OCI-LY1 (cell line): Measurements from ENCODE around the gene BAIAP2L2.

Experiments used
- H2AFZ ChIP-seq: fragments of 200-600 bp; sonication (generic), shearing (Covaris generic); 2 replicates; pipeline ENCODE4 v1.6.0; 2014; ENCODE audit warnings: antibody characterized with exemption, mild to moderate bottlenecking, low read length
- H3F3A ChIP-seq: fragments of 200-600 bp; sonication (generic), shearing (Covaris generic); 2 replicates; pipeline ENCODE4 v1.6.0; 2014; ENCODE audit warnings: mild to moderate bottlenecking, antibody characterized with exemption, low read length, moderate library complexity; ENCODE audit not compliant: insufficient read depth
- H3K27ac ChIP-seq: fragments of 200-600 bp; sonication (generic); 2 replicates; pipeline ENCODE4 v1.5.1; 2014; ENCODE audit warnings: low read length, mixed run types, mild to moderate bottlenecking, low read depth; ENCODE audit not compliant: poor library complexity, severe bottlenecking
- H3K27me3 ChIP-seq: fragments of 200-600 bp; sonication (generic); 2 replicates; pipeline ENCODE4 v1.6.0; 2014; ENCODE audit warnings: antibody characterized with exemption, mild to moderate bottlenecking, low read length, moderate library complexity; ENCODE audit not compliant: insufficient read depth
- H3K36me3 ChIP-seq: fragments of 200-600 bp; sonication (generic); 2 replicates; pipeline ENCODE4 v1.6.1; 2014; ENCODE audit warnings: mild to moderate bottlenecking, antibody characterized with exemption, low read length, moderate library complexity, mixed read lengths; ENCODE audit not compliant: insufficient read depth
- H3K4me1 ChIP-seq: fragments of 200-600 bp; sonication (generic); 2 replicates; pipeline ENCODE4 v1.5.1; 2014; ENCODE audit warnings: mild to moderate bottlenecking, low read length, moderate library complexity; ENCODE audit not compliant: insufficient read depth, severe bottlenecking
- H3K4me2 ChIP-seq: fragments of 200-600 bp; sonication (generic), shearing (Covaris generic); 2 replicates; pipeline ENCODE4 v1.6.1; 2014; ENCODE audit warnings: low read length
- H3K4me3 ChIP-seq: fragments of 200-600 bp; sonication (generic); 2 replicates; pipeline ENCODE4 v1.5.1; 2014; ENCODE audit warnings: low read length, low read depth, mild to moderate bottlenecking, mixed read lengths; ENCODE audit not compliant: poor library complexity, severe bottlenecking
- H3K79me2 ChIP-seq: fragments of 200-600 bp; shearing (Covaris generic); 2 replicates; pipeline ENCODE4 v1.6.1; 2016; ENCODE audit warnings: mixed run types, low read length, mixed read lengths; ENCODE audit not compliant: insufficient read depth
- H3K9ac ChIP-seq: fragments of 200-600 bp; sonication (generic), shearing (Covaris generic); 2 replicates; pipeline ENCODE4 v1.6.1; 2014; ENCODE audit warnings: mild to moderate bottlenecking, low read length, mixed read lengths
- H3K9me2 ChIP-seq: fragments of 200-600 bp; sonication (generic), shearing (Covaris generic); 2 replicates; pipeline ENCODE4 v1.6.1; 2014; ENCODE audit warnings: low read depth, mild to moderate bottlenecking, low read length, mixed read lengths
- H3K9me3 ChIP-seq: fragments of 200-600 bp; shearing (Covaris generic); 2 replicates; pipeline ENCODE4 v1.6.1; 2014; ENCODE audit warnings: low read length, mixed read lengths
- H4K20me1 ChIP-seq: fragments of 200-600 bp; sonication (generic), shearing (Covaris generic); 2 replicates; pipeline ENCODE4 v1.6.0; 2016; ENCODE audit warnings: mild to moderate bottlenecking, low read length; ENCODE audit not compliant: insufficient read depth
- CTCF ChIP-seq: fragments of 200-600 bp; sonication (generic), shearing (Covaris generic); IDR thresholded peaks from 2 replicates; pipeline ENCODE4 v1.5.1; 2017; ENCODE audit warnings: mild to moderate bottlenecking, antibody characterized with exemption, low read length, moderate library complexity, mixed read lengths
- EZH2 ChIP-seq: fragments of 200-600 bp; sonication (generic), shearing (Covaris generic); IDR thresholded peaks from 2 replicates; pipeline ENCODE4 v1.8.0; 2017; ENCODE audit warnings: borderline replicate concordance, mixed run types, mild to moderate bottlenecking, antibody characterized with exemption, low read length, moderate library complexity, mixed read lengths

BAIAP2L2 gene

GRCh38 chr22:38087855-38088254 lies 22.6 kb downstream of the BAIAP2L2 start:
- Histone ChIP-seq H3K4me2 (no peak overlapping the region), H3K79me2 (no peaks in the 10 kb centered on the region), H3K27me3 (no peaks in the 10 kb centered on the region), H3K36me3 (no peaks in the 10 kb centered on the region), H3F3A (no peaks in the 10 kb centered on the region), H3K27ac (no peak overlapping the region), H4K20me1 (no peaks in the 10 kb centered on the region), H3K9ac (no peak overlapping the region), H3K9me2 (no peaks in the 10 kb centered on the region), H3K4me1 (no peaks in the 10 kb centered on the region), H2AFZ (no peak overlapping the region), H3K9me3 (no peaks in the 10 kb centered on the region), H3K4me3 (no peak overlapping the region)
- no peak for TF ChIP-seq CTCF
- TF ChIP-seq EZH2, result no peak

GRCh38 chr22:38086942-38087341 lies 23.5 kb downstream of the BAIAP2L2 start:
- no peaks in the 10 kb centered on the region for H4K20me1 ChIP-seq
- TF ChIP-seq EZH2, result no peak
- no peak for TF ChIP-seq CTCF
- no peaks in the 10 kb centered on the region for H3K9me3 ChIP-seq
- H3K9ac ChIP-seq, result no peak overlapping the region
- H3K27ac ChIP-seq, result no peak overlapping the region
- no peaks in the 10 kb centered on the region for H3K36me3 ChIP-seq
- H3F3A ChIP-seq, result no peaks in the 10 kb centered on the region
- no peaks in the 10 kb centered on the region for H3K9me2 ChIP-seq
- no peak overlapping the region for H2AFZ ChIP-seq
- no peak overlapping the region for H3K4me3 ChIP-seq
- no peaks in the 10 kb centered on the region for H3K4me1 ChIP-seq
- no peaks in the 10 kb centered on the region for H3K27me3 ChIP-seq
- H3K79me2 ChIP-seq, result no peaks in the 10 kb centered on the region
- no peak overlapping the region for H3K4me2 ChIP-seq

- no peak overlapping the region for H3K27ac ChIP-seq
- H3K4me2 ChIP-seq, result no peak overlapping the region
- H4K20me1 ChIP-seq, result no peaks in the 10 kb centered on the region
- H3K79me2 ChIP-seq, result no peaks in the 10 kb centered on the region
- H2AFZ ChIP-seq, result no peak overlapping the region
- no peak overlapping the region for H3K9ac ChIP-seq
- TF ChIP-seq CTCF, result no peak
- no peak for TF ChIP-seq EZH2
- H3K27me3 ChIP-seq, result no peaks in the 10 kb centered on the region
- no peaks in the 10 kb centered on the region for H3K9me3 ChIP-seq
- no peaks in the 10 kb centered on the region for H3K9me2 ChIP-seq
- no peaks in the 10 kb centered on the region for H3F3A ChIP-seq
- H3K4me1 ChIP-seq, result no peaks in the 10 kb centered on the region
- H3K36me3 ChIP-seq, result no peaks in the 10 kb centered on the region
- H3K4me3 ChIP-seq, result no peak overlapping the region
These were observed 24.3 kb downstream of the BAIAP2L2 start for GRCh38 chr22:38086001-38086845.
